Naive thymus-derived CD8-positive, alpha-beta T cell (primary cell): ENCODE data around the gene LRMDA. TPM values are rescaled to one million over a fixed set of nuclear protein-coding genes. Genes with fewer than 3 reads are reported as not detected.
A peak's percentile ranks its signal among the peaks of the same experiment; 100 is the strongest.

Source experiments
- ATAC-seq, 2 donors: fragments of 150-1000 bp; cut with Tn5 transposase in 1 of 2; sonication (Bioruptor Pico), chemical (Tn5 transposase) in 1 of 2; 1 replicate in 1 of 2; 2 replicates in 1 of 2; pipeline ENCODE4 v1.10.0; 2021; ENCODE audit warnings: mild to moderate bottlenecking in 2 of 2, moderate library complexity in 2 of 2
- POLR2A ChIA-PET: fragments of 350-600 bp; sonication (Branson Sonifier 250); formaldehyde crosslinking; loops from one replicate; lab custom pipeline; 2021; ENCODE audit warnings: antibody characterized with exemption; lab: Charles Lee
- DNase-seq, 10 donors: peaks; one replicate each; pipeline versions ENCODE4 v3.0.0 to v3.0.0-alpha.2; 2020 to 2022
- H3K27ac Mint-ChIP-seq, 10 donors: one replicate each; pipeline ENCODE4 v1.8.0; 2020 to 2022; ENCODE audit warnings: mild to moderate bottlenecking in 10 of 10, mixed read lengths in 10 of 10, moderate library complexity in 4 of 10, inconsistent platforms in 1 of 10
- H3K27me3 Mint-ChIP-seq, 5 donors: one replicate each; pipeline ENCODE4 v1.8.0; 2021 to 2022; ENCODE audit warnings: mixed read lengths in 5 of 5
- H3K36me3 Mint-ChIP-seq, 3 donors: one replicate each; pipeline ENCODE4 v1.8.0; 2020 to 2022; ENCODE audit warnings: mixed read lengths in 3 of 3, mild to moderate bottlenecking in 2 of 3, inconsistent platforms in 1 of 3
- H3K4me1 Mint-ChIP-seq, 4 donors: one replicate each; pipeline ENCODE4 v1.8.0; 2021 to 2022; ENCODE audit warnings: mixed read lengths in 4 of 4
- H3K4me3 Mint-ChIP-seq, 10 donors: one replicate each; pipeline ENCODE4 v1.8.0; 2020 to 2022; ENCODE audit warnings: mild to moderate bottlenecking in 10 of 10, mixed read lengths in 10 of 10, moderate library complexity in 6 of 10, inconsistent platforms in 1 of 10
- H3K9me3 Mint-ChIP-seq, 9 donors: one replicate each; pipeline ENCODE4 v1.8.0; 2020 to 2022; ENCODE audit warnings: mixed read lengths in 9 of 9, mild to moderate bottlenecking in 3 of 9, inconsistent platforms in 1 of 9, moderate library complexity in 1 of 9
- polyA plus RNA-seq, 3 donors: library from polyadenylated mRNA; unstranded; fragments of 300-500 nt; fragmentation: Illumina TruSeq; gene quantifications; one replicate each; pipeline ENCODE4 v1.2.3, GENCODE V29; 2021
- total RNA-seq, 8 experiments: library from RNA in 2 of 8; stranded (reverse) in 2 of 8; gene quantifications; one replicate each; pipeline ENCODE4 v1.2.3 and lab custom pipeline; 2021 to 2026

Gene LRMDA
- total and polyA plus RNA-seq, 5 experiments from 2014 or later = not detected

GRCh38 chr10:75497997-75498883 is 66.8 kb downstream of the LRMDA start:
- POLR2A ChIA-PET = no interaction called here
- Mint-ChIP-seq H3K36me3 (no peaks in the 10 kb centered on the region), H3K9me3 (peaks cover 0 to 2% (median 0%) of the 10 kb centered on the region in 9 donors), H3K27me3 (peaks cover 0 to 28% (median 6%) of the 10 kb centered on the region in 5 donors), H3K4me1 (no peaks in the 10 kb centered on the region), H3K27ac (no peak overlapping the region), H3K4me3 (no peak overlapping the region)
- DNase-seq (no peak), ATAC-seq (no peak)

- H3K9me3 Mint-ChIP-seq = peaks cover 0 to 2% (median 0%) of the 10 kb centered on the region in 9 donors
- ATAC-seq = no peak
- POLR2A ChIA-PET = no interaction called here
- DNase-seq = no peak
- H3K27ac Mint-ChIP-seq = no peak overlapping the region
- H3K36me3 Mint-ChIP-seq = no peaks in the 10 kb centered on the region
- H3K27me3 Mint-ChIP-seq = peaks cover 0 to 21% (median 6%) of the 10 kb centered on the region in 5 donors
- H3K4me3 Mint-ChIP-seq = no peak overlapping the region
- no peaks in the 10 kb centered on the region for H3K4me1 Mint-ChIP-seq
Measured at GRCh38 chr10:75498884-75499350, 67.5 kb downstream of the LRMDA start.

GRCh38 chr10:75499556-75500160 is 68.2 kb downstream of the LRMDA start:
- H3K4me1 Mint-ChIP-seq = no peaks in the 10 kb centered on the region
- H3K36me3 Mint-ChIP-seq = no peaks in the 10 kb centered on the region
- POLR2A ChIA-PET = no interaction called here

GRCh38 chr10:75502389-75502788 is 71.0 kb downstream of the LRMDA start:
- no peak for ATAC-seq
- Mint-ChIP-seq H3K4me1 (no peaks in the 10 kb centered on the region), H3K36me3 (no peaks in the 10 kb centered on the region), H3K27ac (no peak overlapping the region), H3K9me3 (peaks cover 0 to 2% (median 0%) of the 10 kb centered on the region in 9 donors), H3K4me3 (no peak overlapping the region), H3K27me3 (peaks cover 2 to 19% (median 8%) of the 10 kb centered on the region in 5 donors)
- POLR2A ChIA-PET = no interaction called here
- no peak for DNase-seq

More at GRCh38 chr10:75499556-75500160, 68.2 kb downstream of the LRMDA start:
- no peak overlapping the region for H3K4me3 Mint-ChIP-seq
- H3K27me3 Mint-ChIP-seq = peaks cover 0 to 18% (median 8%) of the 10 kb centered on the region in 5 donors
- H3K9me3 Mint-ChIP-seq = peaks cover 0 to 2% (median 0%) of the 10 kb centered on the region in 9 donors
- DNase-seq (no peak), ATAC-seq (no peak)
- no peak overlapping the region for H3K27ac Mint-ChIP-seq

GRCh38 chr10:75502838-75503237 is 71.4 kb downstream of the LRMDA start:
- H3K27me3 Mint-ChIP-seq = peaks cover 2 to 19% (median 8%) of the 10 kb centered on the region in 5 donors
- H3K27ac Mint-ChIP-seq = no peak overlapping the region
- peaks cover 0 to 2% (median 0%) of the 10 kb centered on the region in 9 donors for H3K9me3 Mint-ChIP-seq
- DNase-seq (no peak), ATAC-seq (no peak)
- POLR2A ChIA-PET = no interaction called here
- no peaks in the 10 kb centered on the region for H3K4me1 Mint-ChIP-seq
- no peak overlapping the region for H3K4me3 Mint-ChIP-seq
- no peaks in the 10 kb centered on the region for H3K36me3 Mint-ChIP-seq

GRCh38 chr10:75505293-75505692 is 73.9 kb downstream of the LRMDA start:
- Mint-ChIP-seq H3K27me3 (peaks cover 2 to 8% (median 3%) of the 10 kb centered on the region in 5 donors), H3K4me3 (no peak overlapping the region), H3K36me3 (no peaks in the 10 kb centered on the region), H3K4me1 (peaks cover 2 to 8% (median 4%) of the 10 kb centered on the region in 4 donors), H3K9me3 (peaks cover 0 to 2% (median 0%) of the 10 kb centered on the region in 9 donors), H3K27ac (no peak overlapping the region)
- ATAC-seq (no peak), DNase-seq (no peak)
- POLR2A ChIA-PET = no interaction called here

- no peaks in the 10 kb centered on the region for H3K36me3 Mint-ChIP-seq
- DNase-seq = no peak
Measured at GRCh38 chr10:75505840-75506506, 74.5 kb downstream of the LRMDA start.

GRCh38 chr10:75506930-75507329 is 75.5 kb downstream of the LRMDA start:
- DNase-seq (no peak), ATAC-seq (no peak)
- H3K27ac Mint-ChIP-seq = no peak overlapping the region
- H3K36me3 Mint-ChIP-seq = no peaks in the 10 kb centered on the region
- no peak overlapping the region for H3K4me3 Mint-ChIP-seq
- no peaks in the 10 kb centered on the region for H3K9me3 Mint-ChIP-seq
- POLR2A ChIA-PET = no interaction called here
- H3K27me3 Mint-ChIP-seq = peaks cover 3 to 16% (median 7%) of the 10 kb centered on the region in 5 donors
- H3K4me1 Mint-ChIP-seq = peaks cover 2 to 8% (median 4%) of the 10 kb centered on the region in 4 donors

More at GRCh38 chr10:75505840-75506506, 74.5 kb downstream of the LRMDA start:
- POLR2A ChIA-PET = no interaction called here
- no peaks in the 10 kb centered on the region for H3K9me3 Mint-ChIP-seq
- no peak overlapping the region for H3K4me3 Mint-ChIP-seq
- no peak for ATAC-seq
- H3K27me3 Mint-ChIP-seq = peaks cover 3 to 11% (median 6%) of the 10 kb centered on the region in 5 donors
- no peak overlapping the region for H3K27ac Mint-ChIP-seq
- H3K4me1 Mint-ChIP-seq = peaks cover 2 to 8% (median 4%) of the 10 kb centered on the region in 4 donors

- ATAC-seq (no peak), DNase-seq (no peak)
- no peak overlapping the region for H3K4me3 Mint-ChIP-seq
- POLR2A ChIA-PET = no interaction called here
- peaks cover 4 to 8% (median 4%) of the 10 kb centered on the region in 4 donors for H3K4me1 Mint-ChIP-seq
- H3K27me3 Mint-ChIP-seq = peaks cover 4 to 19% (median 7%) of the 10 kb centered on the region in 5 donors
- no peaks in the 10 kb centered on the region for H3K36me3 Mint-ChIP-seq
- no peak overlapping the region for H3K27ac Mint-ChIP-seq
- H3K9me3 Mint-ChIP-seq = no peaks in the 10 kb centered on the region
Measured at GRCh38 chr10:75507469-75507868, 76.0 kb downstream of the LRMDA start.

- POLR2A ChIA-PET = no interaction called here
- DNase-seq (no peak), ATAC-seq (no peak)
- Mint-ChIP-seq H3K27me3 (peaks cover 4 to 20% (median 7%) of the 10 kb centered on the region in 5 donors), H3K27ac (no peak overlapping the region), H3K36me3 (no peaks in the 10 kb centered on the region), H3K4me3 (no peak overlapping the region), H3K4me1 (peaks cover 4 to 8% (median 4%) of the 10 kb centered on the region in 4 donors), H3K9me3 (no peaks in the 10 kb centered on the region)
Measured at GRCh38 chr10:75508239-75508813, 76.9 kb downstream of the LRMDA start.

- Mint-ChIP-seq H3K27ac (peak overlapping the region in 1 of 10 donors; percentile 3), H3K9me3 (no peaks in the 10 kb centered on the region), H3K36me3 (no peaks in the 10 kb centered on the region), H3K4me3 (peak overlapping the region in 1 of 10 donors; percentile 14), H3K4me1 (peaks cover 4 to 8% (median 4%) of the 10 kb centered on the region in 4 donors), H3K27me3 (peaks cover 4 to 20% (median 7%) of the 10 kb centered on the region in 5 donors)
- ATAC-seq (no peak), DNase-seq (no peak)
- POLR2A ChIA-PET = no interaction called here
Measured at GRCh38 chr10:75508814-75509306, 77.4 kb downstream of the LRMDA start.

GRCh38 chr10:75509706-75510105 is 78.3 kb downstream of the LRMDA start:
- Mint-ChIP-seq H3K9me3 (peaks cover 0 to 6% (median 3%) of the 10 kb centered on the region in 9 donors), H3K27ac (no peak overlapping the region), H3K27me3 (peaks cover 5 to 19% (median 7%) of the 10 kb centered on the region in 5 donors), H3K4me3 (no peak overlapping the region), H3K4me1 (peaks cover 4 to 8% (median 4%) of the 10 kb centered on the region in 4 donors), H3K36me3 (peaks cover 0 to 3% (median 0%) of the 10 kb centered on the region in 3 donors)
- no peak for ATAC-seq
- DNase-seq = no peak
- POLR2A ChIA-PET = no interaction called here
